Bone marrow (tissue), 2 donors: ENCODE data around the gene ZNF446.
"Not testable (repeated sequence)": the region's sequence is repeated elsewhere in the genome, so short reads cannot be mapped to it uniquely, and the experiment has no call there.

ENCODE experiments used
- DNase-seq, 2 donors: peaks; one replicate each; lab custom pipeline; 2025; lab: John Stamatoyannopoulos, UW

Gene ZNF446

GRCh38 chr19:58470837-58471543 lies 5.2 kb upstream of the ZNF446 start:
- DNase-seq = not testable (repeated sequence)

GRCh38 chr19:58471736-58472135 lies 4.4 kb upstream of the ZNF446 start:
- no peak for DNase-seq

- no peak for DNase-seq
Observed at GRCh38 chr19:58473775-58474174, 2.4 kb upstream of the ZNF446 start.

- DNase-seq = no peak
Observed at GRCh38 chr19:58474291-58474996, 1.7 kb upstream of the ZNF446 start.

- DNase-seq = no peak
Observed at GRCh38 chr19:58474997-58475713, 997 bp upstream of the ZNF446 start.

- no peak for DNase-seq
Observed at GRCh38 chr19:58476498-58477015, 405 bp downstream of the ZNF446 start.

GRCh38 chr19:58477130-58477529 lies 978 bp downstream of the ZNF446 start:
- no peak for DNase-seq

- DNase-seq = no peak
Observed at GRCh38 chr19:58477871-58478270, 1.7 kb downstream of the ZNF446 start.

GRCh38 chr19:58479303-58479702 lies 3.2 kb downstream of the ZNF446 start:
- no peak for DNase-seq

- DNase-seq = no peak
Observed at GRCh38 chr19:58479736-58480480, 3.8 kb downstream of the ZNF446 start.

GRCh38 chr19:58480481-58480830 lies 4.3 kb downstream of the ZNF446 start:
- no peak for DNase-seq

- no peak for DNase-seq
Observed at GRCh38 chr19:58480831-58481230, 4.7 kb downstream of the ZNF446 start.

GRCh38 chr19:58482372-58482771 lies 6.2 kb downstream of the ZNF446 start:
- no peak for DNase-seq

GRCh38 chr19:58483776-58484175 lies 7.6 kb downstream of the ZNF446 start:
- no peak for DNase-seq

- DNase-seq = not testable (repeated sequence)
Observed at GRCh38 chr19:58484349-58484748, 8.2 kb downstream of the ZNF446 start.

- no peak for DNase-seq
Observed at GRCh38 chr19:58491393-58491792, 15.2 kb downstream of the ZNF446 start.

GRCh38 chr19:58492265-58492664 lies 16.1 kb downstream of the ZNF446 start:
- no peak for DNase-seq

- no peak for DNase-seq
Observed at GRCh38 chr19:58497634-58498170, 21.6 kb downstream of the ZNF446 start.

- no peak for DNase-seq
Observed at GRCh38 chr19:58498316-58499020, 22.3 kb downstream of the ZNF446 start.

GRCh38 chr19:58499021-58499927 lies 23.1 kb downstream of the ZNF446 start:
- DNase-seq = peak; percentile 92 to 93
